Stimulated activated CD8-positive, alpha-beta memory T cell treated with anti-CD3 and anti-CD28 coated beads, Interleukin-15, amount 100 ng/mL, for 48 hours (primary cell): ENCODE measurements around the gene CASP5.

Experiments used
- DNase-seq, 2 donors: peaks; one replicate each; pipeline ENCODE4 v3.0.0-alpha.2; 2020; ENCODE audit warnings: low read depth in 2 of 2

CASP5 gene

DNA sequence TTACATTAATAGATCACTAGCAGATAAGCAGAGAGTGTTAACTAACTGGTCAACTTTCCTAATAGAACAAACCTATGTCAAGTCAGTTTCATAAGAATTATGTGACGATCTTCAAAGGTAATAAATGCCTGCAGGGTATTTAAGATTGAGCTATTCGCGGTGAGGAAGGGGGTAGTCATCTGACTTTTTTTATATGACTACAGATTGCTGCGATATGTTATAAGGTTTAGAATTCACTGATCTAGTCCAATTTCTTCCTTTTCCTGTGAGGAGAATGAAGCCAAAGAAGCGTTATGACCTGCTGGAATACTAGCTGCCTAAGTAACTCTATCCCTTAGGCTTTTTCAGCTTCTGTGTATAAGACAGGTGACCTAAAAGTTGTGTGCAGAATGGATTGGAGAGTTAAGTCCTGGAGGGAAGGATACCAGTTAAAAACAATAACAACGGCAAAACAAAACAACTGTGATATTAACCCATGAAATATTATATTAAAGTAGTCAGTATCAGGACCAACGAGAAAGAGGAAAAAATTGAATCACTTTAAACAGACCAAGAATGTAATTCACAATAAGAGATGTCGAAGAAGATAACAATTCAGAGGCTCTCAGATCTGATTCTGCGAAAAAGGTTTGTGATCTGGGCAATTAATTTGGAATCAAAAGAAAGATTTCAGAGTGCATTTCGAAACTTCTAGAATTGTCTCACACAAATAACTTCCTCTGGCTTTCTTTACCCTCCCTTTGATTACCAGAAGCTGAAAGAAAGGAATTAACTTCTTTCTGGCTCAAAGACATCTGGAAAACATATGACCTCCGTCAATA is 55.2 kb downstream of the CASP5 start:
- DNase-seq, result no peak

DNA sequence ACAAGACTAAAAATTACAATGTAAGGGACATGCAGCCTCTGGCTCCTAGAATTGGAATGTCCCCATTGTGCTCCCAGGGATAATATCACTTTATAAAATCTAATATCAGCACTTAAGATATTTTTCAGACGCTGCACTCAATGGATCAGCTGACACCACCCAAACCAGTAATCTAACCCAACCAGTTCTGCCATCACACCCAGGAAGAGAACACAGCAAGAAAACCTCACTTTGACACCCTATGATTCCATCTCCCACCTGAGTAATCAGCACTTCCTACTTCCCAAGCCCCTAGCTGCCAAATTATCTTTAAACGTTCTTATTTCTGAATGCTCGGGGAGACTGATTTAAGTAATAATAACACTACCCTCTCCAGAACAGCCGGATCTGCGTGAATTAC is 57.2 kb downstream of the CASP5 start:
- no peak for DNase-seq

- DNase-seq, result no peak
These were observed 58.7 kb downstream of the CASP5 start for GRCh38 chr11:104964247-104964646.

GRCh38 chr11:104962852-104963251 is 60.1 kb downstream of the CASP5 start:
- no peak for DNase-seq

DNA sequence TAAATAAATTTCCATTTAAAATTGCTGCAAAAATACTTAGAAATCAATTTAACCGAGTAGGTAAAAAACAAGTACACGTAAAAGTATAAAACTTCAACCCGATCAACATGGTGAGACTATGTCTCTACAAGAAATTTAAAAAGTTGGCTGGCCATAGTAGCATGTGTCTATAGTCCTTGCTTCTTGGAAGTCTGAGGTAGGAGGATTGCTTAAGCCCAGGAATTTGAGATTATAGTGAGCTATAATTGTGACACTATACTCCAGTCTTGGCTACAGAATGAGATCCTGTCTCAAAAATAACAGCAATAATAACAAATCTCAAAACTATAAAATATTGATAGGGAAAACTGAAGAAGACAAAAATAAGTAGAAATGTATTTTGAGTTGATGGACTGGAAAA is 65.7 kb downstream of the CASP5 start:
- DNase-seq, result no peak

GRCh38 chr11:104956528-104956927 is 66.4 kb downstream of the CASP5 start:
- no peak for DNase-seq

DNA sequence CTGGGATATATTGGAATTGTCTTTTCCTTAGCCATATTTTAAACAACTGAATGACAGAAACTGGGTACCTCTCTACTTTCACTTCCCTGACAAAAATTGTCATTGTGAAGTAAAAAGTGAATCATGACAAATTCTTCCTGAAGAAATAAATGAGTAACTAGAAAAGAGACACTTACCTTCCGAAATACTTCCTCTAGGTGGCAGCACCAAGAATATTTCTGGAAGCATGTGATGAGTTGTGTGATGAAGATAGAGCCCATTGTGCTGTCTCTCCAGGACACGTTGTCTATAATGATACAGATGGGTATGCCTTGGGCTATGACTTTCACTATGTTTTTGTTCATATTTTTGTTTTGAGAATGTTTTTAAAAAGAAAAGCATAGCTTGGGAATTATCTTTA is 76.1 kb downstream of the CASP5 start:
- DNase-seq, result peak in 1 of 2 donors; percentile 7
